GM12865 (cell line): ENCODE data around the gene ALG3.

ENCODE experiments used
- DNase-seq: peaks from one replicate; pipeline ENCODE4 v3.0.0; 2010; ENCODE audit warnings: low read depth
- H3K4me3 ChIP-seq: 2 replicates; pipeline ENCODE4 v1.5.1; 2011; ENCODE audit warnings: mild to moderate bottlenecking, low read depth, low read length, control low read depth
- TF ChIP-seq, protein P1 (sequence below): IDR thresholded peaks from 2 replicates; pipeline ENCODE4 v1.5.1; 2011; ENCODE audit warnings: low read length, control low read depth, low read depth, inconsistent platforms; ENCODE audit not compliant: insufficient read depth; ENCODE audit errors: missing control alignments

The ALG3 gene

DNA sequence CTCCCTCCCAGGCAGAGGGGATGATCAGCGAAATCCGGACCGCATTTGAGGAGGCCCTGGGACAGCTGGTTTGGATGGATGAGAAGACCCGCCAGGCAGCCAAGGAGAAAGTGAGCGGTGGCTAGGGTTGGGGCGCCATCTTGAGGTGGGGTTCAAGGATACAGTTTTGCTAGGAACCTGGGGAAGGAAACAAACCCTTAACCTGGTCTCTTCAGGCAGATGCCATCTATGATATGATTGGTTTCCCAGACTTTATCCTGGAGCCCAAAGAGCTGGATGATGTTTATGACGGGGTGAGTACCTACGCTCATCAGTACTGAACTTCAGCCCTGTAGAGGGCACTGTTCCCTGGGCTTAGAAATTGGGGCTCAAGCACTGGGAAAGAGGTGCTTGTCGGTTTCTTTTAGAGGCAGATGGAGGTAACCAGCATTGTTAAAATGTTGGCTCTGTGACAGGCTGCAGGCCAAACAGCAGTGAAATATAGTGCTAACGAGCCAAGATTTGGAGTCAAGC, 40.7 kb upstream of the ALG3 start:
- peak; percentile 60 for DNase-seq
- TF ChIP-seq, protein P1, sequence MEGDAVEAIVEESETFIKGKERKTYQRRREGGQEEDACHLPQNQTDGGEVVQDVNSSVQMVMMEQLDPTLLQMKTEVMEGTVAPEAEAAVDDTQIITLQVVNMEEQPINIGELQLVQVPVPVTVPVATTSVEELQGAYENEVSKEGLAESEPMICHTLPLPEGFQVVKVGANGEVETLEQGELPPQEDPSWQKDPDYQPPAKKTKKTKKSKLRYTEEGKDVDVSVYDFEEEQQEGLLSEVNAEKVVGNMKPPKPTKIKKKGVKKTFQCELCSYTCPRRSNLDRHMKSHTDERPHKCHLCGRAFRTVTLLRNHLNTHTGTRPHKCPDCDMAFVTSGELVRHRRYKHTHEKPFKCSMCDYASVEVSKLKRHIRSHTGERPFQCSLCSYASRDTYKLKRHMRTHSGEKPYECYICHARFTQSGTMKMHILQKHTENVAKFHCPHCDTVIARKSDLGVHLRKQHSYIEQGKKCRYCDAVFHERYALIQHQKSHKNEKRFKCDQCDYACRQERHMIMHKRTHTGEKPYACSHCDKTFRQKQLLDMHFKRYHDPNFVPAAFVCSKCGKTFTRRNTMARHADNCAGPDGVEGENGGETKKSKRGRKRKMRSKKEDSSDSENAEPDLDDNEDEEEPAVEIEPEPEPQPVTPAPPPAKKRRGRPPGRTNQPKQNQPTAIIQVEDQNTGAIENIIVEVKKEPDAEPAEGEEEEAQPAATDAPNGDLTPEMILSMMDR, result peak; percentile 73
- no peak overlapping the region for H3K4me3 ChIP-seq

DNA sequence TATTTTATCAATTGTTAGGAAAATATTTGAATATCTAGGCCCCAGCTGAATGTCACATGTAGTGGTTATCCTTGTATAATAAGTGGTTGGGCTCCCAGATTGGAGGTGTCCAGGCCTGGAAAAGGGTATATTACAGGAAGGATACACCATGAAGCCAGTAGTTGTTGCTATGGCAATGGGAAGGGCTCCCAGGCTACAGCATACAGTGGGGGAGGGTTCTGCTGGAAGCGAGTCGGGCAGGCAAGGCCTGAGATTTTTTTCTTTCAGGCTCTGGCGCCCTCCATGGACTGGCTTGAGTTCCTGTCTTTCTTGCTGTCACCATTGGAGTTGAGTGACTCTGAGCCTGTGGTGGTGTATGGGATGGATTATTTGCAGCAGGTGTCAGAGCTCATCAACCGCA, 35.9 kb upstream of the ALG3 start:
- no peak overlapping the region for H3K4me3 ChIP-seq
- TF ChIP-seq, protein P1, result peak; percentile 31
- peak; percentile 22 for DNase-seq

DNA sequence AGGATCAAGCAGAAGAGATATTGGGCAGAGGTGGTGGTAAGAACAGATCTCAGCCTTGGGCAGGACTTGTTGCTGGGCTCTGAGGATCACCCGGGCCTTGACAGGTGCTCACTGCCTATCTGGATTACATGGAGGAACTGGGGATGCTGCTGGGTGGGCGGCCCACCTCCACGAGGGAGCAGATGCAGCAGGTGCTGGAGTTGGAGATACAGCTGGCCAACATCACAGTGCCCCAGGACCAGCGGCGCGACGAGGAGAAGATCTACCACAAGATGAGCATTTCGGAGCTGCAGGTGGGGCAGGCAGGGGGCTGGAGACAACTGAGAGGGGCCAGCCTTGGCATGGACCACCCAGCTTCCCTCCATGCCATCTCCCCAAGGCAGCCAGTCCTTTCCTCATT, 34.9 kb upstream of the ALG3 start:
- TF ChIP-seq, protein P1, result no peak
- DNase-seq, result no peak

DNA sequence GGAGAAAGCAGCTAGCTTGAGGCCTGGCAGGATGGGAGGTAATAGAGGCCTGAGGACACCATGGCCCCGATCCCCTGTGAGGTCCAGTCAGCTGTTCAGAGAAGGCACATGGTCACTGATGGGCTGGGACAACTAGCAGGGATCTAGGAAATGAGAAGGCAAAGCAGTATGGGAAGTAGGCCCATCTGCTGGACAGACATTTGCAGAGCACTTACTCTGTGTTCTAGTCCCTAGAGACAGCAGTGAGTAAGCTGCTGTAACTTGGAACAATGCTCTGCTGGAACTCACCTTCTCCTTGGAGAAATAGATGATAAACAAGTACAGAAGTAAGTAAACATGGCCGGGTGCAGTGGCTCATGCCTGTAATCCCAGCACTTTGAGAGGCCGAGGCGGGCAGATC, 34.2 kb upstream of the ALG3 start:
- H3K4me3 ChIP-seq, result no peak overlapping the region
- no peak for DNase-seq
- TF ChIP-seq, protein P1, result no peak

More for the DNA sequence above, 34.9 kb upstream of the ALG3 start:
- no peak overlapping the region for H3K4me3 ChIP-seq

DNA sequence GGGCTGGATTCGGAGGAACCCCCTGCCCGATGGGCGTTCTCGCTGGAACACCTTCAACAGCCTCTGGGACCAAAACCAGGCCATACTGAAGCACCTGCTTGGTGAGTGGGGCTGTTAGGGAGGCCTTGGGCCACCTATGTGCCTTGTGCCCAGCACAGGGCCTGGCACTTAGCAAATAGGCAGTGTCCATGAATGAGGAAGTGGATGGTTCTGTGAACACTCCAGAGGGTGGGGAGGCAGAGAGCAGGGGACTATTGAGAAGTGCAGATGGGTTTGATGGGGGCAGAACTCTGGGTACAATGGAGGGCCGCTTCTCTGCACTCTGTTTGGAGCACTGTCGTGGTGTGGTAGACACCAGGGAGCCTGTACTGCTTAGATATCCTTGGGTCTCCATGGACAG, 28.6 kb upstream of the ALG3 start:
- DNase-seq, result no peak
- TF ChIP-seq, protein P1, result no peak
- H3K4me3 ChIP-seq, result no peak overlapping the region

DNA sequence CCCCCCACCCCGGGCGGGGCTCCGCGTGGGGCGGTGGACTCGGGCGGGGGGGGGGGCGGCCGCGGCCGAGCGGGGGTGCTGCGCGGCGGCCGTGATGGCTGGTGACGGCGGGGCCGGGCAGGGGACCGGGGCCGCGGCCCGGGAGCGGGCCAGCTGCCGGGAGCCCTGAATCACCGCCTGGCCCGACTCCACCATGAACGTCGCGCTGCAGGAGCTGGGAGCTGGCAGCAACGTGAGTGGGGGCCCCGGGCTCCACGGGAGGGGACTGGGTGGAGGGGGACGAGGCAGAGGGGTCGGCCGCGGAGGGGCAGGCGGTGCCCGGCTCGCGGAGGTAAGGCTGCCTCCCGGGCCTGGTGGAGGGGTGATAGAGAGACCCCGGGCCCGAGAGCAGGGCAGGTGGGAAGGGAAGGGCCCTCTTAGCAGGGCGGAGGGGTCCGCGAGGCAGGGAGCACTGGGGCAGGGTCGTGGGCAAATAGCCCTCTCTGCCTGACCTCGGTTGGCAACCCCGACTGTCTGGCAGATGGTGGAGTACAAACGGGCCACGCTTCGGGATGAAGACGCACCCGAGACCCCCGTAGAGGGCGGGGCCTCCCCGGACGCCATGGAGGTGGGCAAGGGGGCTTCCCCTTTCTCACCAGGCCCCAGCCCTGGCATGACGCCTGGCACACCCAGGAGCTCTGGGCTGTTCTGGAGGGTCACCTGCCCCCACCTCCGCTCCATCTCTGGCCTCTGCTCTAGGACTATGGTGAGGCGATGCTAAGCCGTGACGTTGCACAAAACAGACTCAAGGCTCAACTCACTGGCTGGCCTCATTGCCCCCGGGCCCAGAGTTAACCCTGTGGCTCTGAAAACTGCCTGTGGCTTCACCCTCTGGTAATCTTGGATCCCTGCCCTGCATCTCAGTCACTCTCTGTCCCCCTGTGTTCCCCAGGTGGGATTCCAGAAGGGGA, 27.5 kb upstream of the ALG3 start, which contains the start of gene ECE2:
TSS of gene ECE2 (plus strand) at position 62 of the 950 bp plus-strand sequence. CDS start at position 194, 132 bp downstream.
- DNase-seq, result no peak
- TF ChIP-seq, protein P1, result no peak
- H3K4me3 ChIP-seq, result no peak within 1 kb of the TSS

DNA sequence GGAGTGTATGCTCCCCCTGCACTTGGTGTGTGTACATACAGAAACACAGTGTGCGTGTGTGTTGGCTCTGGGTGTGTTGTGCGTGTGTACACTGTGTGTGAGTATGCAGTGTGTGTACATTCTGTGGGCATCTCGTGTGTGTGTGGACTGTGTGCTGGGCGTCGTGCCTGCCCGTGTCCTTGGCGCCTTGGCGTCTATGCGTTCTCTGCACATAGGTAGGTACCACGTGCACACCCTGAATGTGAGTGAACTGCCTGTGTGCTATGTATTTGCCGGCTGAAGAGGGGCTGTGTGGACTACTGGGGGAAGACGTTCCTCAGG, 26.6 kb upstream of the ALG3 start:
- TF ChIP-seq, protein P1, result no peak

More for the DNA sequence above, 26.6 kb upstream of the ALG3 start:
- DNase-seq, result no peak
- H3K4me3 ChIP-seq, result no peak overlapping the region
